GM19025 (cell line): Measurements from ENCODE around the gene CDCP2.
"Not testable (repeated sequence)": the region's sequence is repeated elsewhere in the genome, so short reads cannot be mapped to it uniquely, and the experiment has no call there.

Source experiments
- ATAC-seq: cut with Tn5 transposase; IDR thresholded peaks from one replicate; pipeline ENCODE4 v1.9.1; 2021; ENCODE audit warnings: mild to moderate bottlenecking, low read depth, moderate library complexity; ENCODE audit not compliant: unreplicated experiment

Gene CDCP2

DNA sequence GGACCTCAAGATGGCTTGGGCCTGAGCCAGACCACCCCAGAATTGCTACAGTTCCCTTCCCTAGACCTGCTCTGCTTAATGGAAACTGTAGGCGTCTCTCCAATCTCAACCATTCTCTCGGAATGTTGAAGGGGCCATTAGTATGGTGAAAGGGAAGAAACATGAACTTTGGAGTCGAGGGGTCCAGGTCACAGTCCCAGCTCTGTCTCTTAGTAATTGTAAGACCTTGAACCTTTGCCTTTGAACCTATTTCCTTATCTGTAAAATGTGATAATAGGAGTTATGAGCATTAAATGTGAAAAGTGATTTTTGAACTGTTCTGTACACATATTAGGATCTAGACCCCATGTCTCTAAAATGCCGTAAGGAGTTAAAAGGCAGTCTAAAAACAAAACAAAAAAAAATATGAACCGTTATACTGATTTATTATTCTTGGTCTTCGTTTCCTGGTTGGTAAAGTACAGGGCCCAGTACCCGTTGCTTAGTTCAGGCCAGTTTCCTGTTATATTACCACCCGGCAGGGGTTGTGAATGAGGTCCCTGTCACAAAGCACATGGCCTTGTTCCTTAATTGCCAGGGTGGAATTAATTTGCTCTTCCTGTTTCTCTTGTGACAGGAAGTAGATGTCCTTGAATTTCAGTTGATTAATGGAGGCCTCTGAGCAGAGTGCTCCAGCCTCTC, 57.1 kb downstream of the CDCP2 start:
- no peak for ATAC-seq

DNA sequence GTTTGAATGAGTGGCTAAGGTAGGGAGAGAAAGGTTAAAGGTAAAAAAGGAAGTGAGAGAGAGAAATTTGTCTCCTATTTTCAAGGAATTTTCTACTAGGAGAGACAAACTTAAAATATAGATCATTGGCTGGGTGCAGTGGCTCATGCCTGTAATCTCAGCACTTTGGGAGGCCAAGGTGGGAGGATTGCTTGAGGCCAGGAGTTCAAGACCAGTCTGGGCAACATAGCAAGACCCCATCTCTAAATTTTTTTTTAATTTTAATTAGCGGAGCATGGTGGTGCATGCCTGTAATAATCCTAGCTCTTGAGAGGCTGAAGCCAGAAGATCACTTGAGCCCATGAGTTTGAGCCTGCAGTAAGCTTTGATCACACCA, 58.1 kb downstream of the CDCP2 start:
- ATAC-seq = not testable (repeated sequence)

DNA sequence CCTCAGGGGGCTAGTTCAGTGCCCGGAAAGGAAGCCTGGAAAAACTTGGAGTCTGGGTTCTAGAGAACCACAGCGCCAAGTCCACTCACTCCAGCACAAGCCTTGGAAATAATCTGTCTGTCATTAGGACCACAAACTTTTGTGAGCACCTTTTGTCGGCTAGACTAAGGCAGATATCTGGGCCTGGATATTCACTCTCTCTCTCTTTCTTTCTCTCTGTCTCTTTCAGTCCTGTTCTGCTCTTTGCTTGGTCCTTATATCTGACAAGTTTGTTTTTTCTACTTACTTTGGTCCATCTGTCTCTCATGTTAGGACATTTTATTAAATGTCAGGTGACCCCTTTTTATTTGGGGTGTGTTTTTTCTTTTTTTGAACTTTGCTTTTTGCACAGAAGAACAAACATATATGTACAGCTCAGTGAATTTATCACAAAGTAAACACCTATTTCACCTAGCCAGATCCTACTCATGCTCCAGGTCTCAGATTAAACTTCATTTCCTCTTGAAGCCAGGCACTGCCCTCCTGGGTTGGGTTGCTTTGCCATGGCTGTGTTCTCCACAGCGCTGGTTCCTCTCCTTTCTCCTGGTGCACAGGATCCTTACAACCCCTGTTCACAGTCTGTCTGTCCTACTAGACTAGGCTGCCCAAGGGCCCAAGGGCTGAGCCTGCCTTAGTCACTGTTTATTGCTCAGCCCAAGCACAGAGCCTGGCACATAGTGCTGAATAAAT, 58.6 kb downstream of the CDCP2 start:
- ATAC-seq = no peak

DNA sequence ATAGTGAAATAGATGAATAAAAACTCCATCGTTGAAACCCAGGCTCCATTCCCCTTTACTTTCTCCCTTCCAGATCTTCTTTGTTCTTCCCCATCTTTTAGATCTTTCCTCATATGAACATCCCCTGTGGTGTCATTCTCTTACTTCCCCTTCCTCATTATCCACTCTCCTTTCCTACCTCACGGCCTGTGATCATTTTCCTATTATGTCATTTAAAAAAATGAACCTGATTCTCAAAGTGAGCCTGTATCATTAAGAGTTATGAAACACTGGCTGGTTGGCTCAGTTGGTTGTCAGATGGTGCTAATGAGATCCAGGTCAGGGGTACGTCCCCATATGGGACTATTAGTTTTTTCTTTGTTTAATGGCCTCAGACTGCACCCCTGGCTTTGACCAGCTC, 61.1 kb downstream of the CDCP2 start:
- no peak for ATAC-seq

DNA sequence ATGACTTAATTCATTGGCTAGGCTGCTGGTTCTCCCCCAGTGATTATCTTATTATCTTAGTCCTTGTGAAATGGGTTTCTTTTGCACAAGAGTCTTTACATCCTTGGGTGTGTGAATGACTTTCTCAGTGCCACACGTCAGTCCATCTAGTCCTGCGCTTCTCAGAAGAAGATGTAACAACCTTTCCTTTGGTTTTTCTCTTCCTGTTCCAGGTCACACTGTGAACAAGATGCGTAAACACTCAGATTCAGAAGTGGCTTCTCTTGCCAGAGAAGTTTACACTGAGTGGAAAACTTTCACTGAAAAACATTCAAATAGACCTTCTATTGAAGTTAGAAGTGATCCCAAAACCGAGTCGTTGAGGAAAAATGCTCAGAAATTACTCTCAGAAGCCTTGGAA, 64.4 kb downstream of the CDCP2 start:
- no peak for ATAC-seq

DNA sequence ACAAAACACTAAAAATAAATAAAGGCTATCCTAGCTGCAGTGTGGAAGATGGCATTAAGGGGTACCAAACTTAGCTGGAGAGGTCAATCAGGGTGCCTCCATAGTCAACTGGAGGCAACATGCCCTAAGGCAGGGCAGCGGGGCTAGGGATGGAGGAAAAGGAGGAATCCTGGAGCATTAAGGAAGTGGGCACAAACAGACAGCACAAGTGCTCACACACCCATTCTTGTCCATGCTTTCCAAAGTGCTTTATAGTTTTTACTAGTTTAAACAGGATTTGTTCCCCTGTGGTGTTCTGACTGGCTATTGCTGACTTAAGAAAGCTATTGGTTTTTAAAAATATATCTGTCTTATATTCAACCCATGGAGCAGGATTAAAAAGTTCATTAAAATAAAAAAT, 66.0 kb downstream of the CDCP2 start:
- no peak for ATAC-seq

DNA sequence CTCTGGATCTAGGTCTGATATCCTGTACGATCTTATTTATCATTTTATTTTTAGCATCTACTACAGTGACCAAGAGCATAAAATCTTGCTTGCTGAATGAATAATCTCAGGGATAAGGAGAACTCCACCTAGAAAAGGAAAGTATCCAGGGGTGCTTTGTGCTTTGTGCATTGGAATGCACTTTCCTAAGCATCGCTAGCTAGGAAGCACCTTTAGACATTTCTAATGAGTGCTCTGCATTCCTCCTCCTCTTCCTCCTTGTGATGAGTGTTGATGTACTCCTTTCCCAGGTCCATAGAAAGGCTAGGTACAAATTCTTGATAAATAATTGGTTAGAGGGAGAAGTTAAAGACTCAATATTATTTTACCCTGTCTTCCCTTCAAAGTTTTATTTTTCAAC, 68.0 kb downstream of the CDCP2 start:
- ATAC-seq = no peak
